Measurements from ENCODE around the gene PHF23. TPM values are rescaled to one million over a fixed set of nuclear protein-coding genes. Genes with fewer than 3 reads are reported as not detected.

The PHF23 gene
- total RNA-seq, 1 experiment from 2014 or later: 45.8 TPM

DNA sequence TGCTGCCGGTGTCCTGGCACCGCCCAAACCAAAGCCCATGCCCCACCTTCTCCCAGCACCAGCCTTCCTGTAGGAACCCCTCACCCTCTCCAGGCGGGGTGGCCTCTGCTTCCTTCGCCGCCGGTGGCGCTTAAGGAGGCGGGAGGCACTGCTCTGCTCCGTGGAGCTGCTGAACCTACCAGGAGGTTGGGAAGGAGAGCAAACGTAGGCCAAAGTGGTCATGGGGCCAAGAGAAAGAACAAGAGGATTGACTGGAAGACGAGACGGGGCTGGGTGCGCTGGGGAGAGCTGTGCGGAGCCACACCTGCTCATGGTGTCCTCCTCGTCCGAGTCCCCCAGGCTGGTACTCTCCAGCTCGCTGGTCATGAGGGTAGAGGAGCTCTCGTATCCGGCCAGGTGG is 9.8 kb downstream of the PHF23 start:
- TF ChIP-seq, protein P1, sequence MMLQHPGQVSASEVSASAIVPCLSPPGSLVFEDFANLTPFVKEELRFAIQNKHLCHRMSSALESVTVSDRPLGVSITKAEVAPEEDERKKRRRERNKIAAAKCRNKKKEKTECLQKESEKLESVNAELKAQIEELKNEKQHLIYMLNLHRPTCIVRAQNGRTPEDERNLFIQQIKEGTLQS (CRISPR knock-in tag; conservative IDR thresholded peaks at IDR 0.05): no peak
- TF ChIP-seq, protein P2, sequence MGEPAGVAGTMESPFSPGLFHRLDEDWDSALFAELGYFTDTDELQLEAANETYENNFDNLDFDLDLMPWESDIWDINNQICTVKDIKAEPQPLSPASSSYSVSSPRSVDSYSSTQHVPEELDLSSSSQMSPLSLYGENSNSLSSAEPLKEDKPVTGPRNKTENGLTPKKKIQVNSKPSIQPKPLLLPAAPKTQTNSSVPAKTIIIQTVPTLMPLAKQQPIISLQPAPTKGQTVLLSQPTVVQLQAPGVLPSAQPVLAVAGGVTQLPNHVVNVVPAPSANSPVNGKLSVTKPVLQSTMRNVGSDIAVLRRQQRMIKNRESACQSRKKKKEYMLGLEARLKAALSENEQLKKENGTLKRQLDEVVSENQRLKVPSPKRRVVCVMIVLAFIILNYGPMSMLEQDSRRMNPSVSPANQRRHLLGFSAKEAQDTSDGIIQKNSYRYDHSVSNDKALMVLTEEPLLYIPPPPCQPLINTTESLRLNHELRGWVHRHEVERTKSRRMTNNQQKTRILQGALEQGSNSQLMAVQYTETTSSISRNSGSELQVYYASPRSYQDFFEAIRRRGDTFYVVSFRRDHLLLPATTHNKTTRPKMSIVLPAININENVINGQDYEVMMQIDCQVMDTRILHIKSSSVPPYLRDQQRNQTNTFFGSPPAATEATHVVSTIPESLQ (CRISPR knock-in tag; IDR thresholded peaks at IDR 0.05): no peak
- no peak for TF ChIP-seq NR2C2 (CRISPR knock-in tag; IDR thresholded peaks at IDR 0.05)
- no peak for TF ChIP-seq NR3C1 (CRISPR knock-in tag; conservative IDR thresholded peaks at IDR 0.05; ENCODE audit: low read depth)
- TF ChIP-seq, protein P3, sequence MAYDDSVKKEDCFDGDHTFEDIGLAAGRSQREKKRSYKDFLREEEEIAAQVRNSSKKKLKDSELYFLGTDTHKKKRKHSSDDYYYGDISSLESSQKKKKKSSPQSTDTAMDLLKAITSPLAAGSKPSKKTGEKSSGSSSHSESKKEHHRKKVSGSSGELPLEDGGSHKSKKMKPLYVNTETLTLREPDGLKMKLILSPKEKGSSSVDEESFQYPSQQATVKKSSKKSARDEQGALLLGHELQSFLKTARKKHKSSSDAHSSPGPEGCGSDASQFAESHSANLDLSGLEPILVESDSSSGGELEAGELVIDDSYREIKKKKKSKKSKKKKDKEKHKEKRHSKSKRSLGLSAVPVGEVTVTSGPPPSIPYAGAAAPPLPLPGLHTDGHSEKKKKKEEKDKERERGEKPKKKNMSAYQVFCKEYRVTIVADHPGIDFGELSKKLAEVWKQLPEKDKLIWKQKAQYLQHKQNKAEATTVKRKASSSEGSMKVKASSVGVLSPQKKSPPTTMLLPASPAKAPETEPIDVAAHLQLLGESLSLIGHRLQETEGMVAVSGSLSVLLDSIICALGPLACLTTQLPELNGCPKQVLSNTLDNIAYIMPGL (CRISPR knock-in tag; IDR thresholded peaks at IDR 0.05): no peak
- no peak for TF ChIP-seq ZNF396 (CRISPR knock-in tag; IDR thresholded peaks at IDR 0.05; ENCODE audit: borderline replicate concordance)
- TF ChIP-seq SP1 (CRISPR knock-in tag; conservative IDR thresholded peaks at IDR 0.05): no peak
- no peak for TF ChIP-seq KAT7 (CRISPR knock-in tag; IDR thresholded peaks at IDR 0.05; ENCODE audit: borderline replicate concordance)
- TF ChIP-seq, protein P4, sequence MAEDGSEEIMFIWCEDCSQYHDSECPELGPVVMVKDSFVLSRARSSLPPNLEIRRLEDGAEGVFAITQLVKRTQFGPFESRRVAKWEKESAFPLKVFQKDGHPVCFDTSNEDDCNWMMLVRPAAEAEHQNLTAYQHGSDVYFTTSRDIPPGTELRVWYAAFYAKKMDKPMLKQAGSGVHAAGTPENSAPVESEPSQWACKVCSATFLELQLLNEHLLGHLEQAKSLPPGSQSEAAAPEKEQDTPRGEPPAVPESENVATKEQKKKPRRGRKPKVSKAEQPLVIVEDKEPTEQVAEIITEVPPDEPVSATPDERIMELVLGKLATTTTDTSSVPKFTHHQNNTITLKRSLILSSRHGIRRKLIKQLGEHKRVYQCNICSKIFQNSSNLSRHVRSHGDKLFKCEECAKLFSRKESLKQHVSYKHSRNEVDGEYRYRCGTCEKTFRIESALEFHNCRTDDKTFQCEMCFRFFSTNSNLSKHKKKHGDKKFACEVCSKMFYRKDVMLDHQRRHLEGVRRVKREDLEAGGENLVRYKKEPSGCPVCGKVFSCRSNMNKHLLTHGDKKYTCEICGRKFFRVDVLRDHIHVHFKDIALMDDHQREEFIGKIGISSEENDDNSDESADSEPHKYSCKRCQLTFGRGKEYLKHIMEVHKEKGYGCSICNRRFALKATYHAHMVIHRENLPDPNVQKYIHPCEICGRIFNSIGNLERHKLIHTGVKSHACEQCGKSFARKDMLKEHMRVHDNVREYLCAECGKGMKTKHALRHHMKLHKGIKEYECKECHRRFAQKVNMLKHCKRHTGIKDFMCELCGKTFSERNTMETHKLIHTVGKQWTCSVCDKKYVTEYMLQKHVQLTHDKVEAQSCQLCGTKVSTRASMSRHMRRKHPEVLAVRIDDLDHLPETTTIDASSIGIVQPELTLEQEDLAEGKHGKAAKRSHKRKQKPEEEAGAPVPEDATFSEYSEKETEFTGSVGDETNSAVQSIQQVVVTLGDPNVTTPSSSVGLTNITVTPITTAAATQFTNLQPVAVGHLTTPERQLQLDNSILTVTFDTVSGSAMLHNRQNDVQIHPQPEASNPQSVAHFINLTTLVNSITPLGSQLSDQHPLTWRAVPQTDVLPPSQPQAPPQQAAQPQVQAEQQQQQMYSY (CRISPR knock-in tag; IDR thresholded peaks at IDR 0.05): no peak
- TF ChIP-seq FOXP1 (CRISPR knock-in tag; IDR thresholded peaks at IDR 0.05; ENCODE audit: borderline replicate concordance): no peak
- TF ChIP-seq, protein P5, sequence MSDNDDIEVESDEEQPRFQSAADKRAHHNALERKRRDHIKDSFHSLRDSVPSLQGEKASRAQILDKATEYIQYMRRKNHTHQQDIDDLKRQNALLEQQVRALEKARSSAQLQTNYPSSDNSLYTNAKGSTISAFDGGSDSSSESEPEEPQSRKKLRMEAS (CRISPR knock-in tag; IDR thresholded peaks at IDR 0.05): no peak
- no peak for TF ChIP-seq SMAD4 (CRISPR knock-in tag; IDR thresholded peaks at IDR 0.05)
- TF ChIP-seq, protein P6, sequence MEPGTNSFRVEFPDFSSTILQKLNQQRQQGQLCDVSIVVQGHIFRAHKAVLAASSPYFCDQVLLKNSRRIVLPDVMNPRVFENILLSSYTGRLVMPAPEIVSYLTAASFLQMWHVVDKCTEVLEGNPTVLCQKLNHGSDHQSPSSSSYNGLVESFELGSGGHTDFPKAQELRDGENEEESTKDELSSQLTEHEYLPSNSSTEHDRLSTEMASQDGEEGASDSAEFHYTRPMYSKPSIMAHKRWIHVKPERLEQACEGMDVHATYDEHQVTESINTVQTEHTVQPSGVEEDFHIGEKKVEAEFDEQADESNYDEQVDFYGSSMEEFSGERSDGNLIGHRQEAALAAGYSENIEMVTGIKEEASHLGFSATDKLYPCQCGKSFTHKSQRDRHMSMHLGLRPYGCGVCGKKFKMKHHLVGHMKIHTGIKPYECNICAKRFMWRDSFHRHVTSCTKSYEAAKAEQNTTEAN (CRISPR knock-in tag; IDR thresholded peaks at IDR 0.05): no peak
- TF ChIP-seq RORB (CRISPR knock-in tag; IDR thresholded peaks at IDR 0.05): no peak
- no peak for TF ChIP-seq ZNF423 (CRISPR knock-in tag; IDR thresholded peaks at IDR 0.05)
- no peak for TF ChIP-seq FOXK1 (CRISPR knock-in tag; IDR thresholded peaks at IDR 0.05)
- TF ChIP-seq, protein P7, sequence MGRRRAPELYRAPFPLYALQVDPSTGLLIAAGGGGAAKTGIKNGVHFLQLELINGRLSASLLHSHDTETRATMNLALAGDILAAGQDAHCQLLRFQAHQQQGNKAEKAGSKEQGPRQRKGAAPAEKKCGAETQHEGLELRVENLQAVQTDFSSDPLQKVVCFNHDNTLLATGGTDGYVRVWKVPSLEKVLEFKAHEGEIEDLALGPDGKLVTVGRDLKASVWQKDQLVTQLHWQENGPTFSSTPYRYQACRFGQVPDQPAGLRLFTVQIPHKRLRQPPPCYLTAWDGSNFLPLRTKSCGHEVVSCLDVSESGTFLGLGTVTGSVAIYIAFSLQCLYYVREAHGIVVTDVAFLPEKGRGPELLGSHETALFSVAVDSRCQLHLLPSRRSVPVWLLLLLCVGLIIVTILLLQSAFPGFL (CRISPR knock-in tag; IDR thresholded peaks at IDR 0.05; ENCODE audit: borderline replicate concordance): no peak
- Mint-ChIP-seq H3K9me3 (no peaks in the 10 kb centered on the region), H3K27me3 (ENCODE audit: low read depth) (no peaks in the 10 kb centered on the region), H3K27ac (no peak overlapping the region), H3K4me3 (no peak overlapping the region), H3K4me1 (peaks cover 14% of the 10 kb centered on the region), H3K36me3 (peaks cover 35% of the 10 kb centered on the region)
- ATAC-seq (no peak), DNase-seq (ENCODE audit: low spot score) (no peak)
- CTCF ChIA-PET: interaction anchor here (1.1 kb wide), 1 partner anchor 10 kb away, joined by 3 read pairs; the partner anchor contains the start of genes ACADVL and DLG4
- POLR2A ChIA-PET: interaction anchor here (0.9 kb wide), 1 partner anchor 10 kb away, joined by 3 read pairs; the partner anchor contains the start of genes ACADVL and DLG4
